GM06990 (cell line): ENCODE results near the gene TNFRSF8.
A peak's percentile ranks its signal among the peaks of the same experiment; 100 is the strongest.

Source experiments
- DNase-seq: peaks from one replicate; pipeline ENCODE4 v3.0.0-alpha.2; 2011; ENCODE audit not compliant: insufficient read length; ENCODE audit errors: extremely low read depth
- H3K27me3 ChIP-seq: replicated peaks from 2 replicates; pipeline ENCODE4 v1.6.0; 2011; ENCODE audit warnings: low read length; ENCODE audit not compliant: control insufficient read depth, insufficient read depth
- H3K36me3 ChIP-seq: 2 replicates; pipeline ENCODE4 v1.5.1; 2011; ENCODE audit warnings: low read length; ENCODE audit not compliant: control insufficient read depth, insufficient read depth
- H3K4me3 ChIP-seq: replicated peaks from 2 replicates; pipeline ENCODE4 v1.5.1; 2011; ENCODE audit warnings: low read depth, mild to moderate bottlenecking, control low read depth, low read length
- TF ChIP-seq, protein P1 (sequence below): IDR thresholded peaks from 2 replicates; pipeline ENCODE4 v1.5.1; 2011; ENCODE audit warnings: low read length, control low read depth, mild to moderate bottlenecking, inconsistent platforms; ENCODE audit not compliant: insufficient read depth, poor library complexity, severe bottlenecking

TNFRSF8 gene

DNA sequence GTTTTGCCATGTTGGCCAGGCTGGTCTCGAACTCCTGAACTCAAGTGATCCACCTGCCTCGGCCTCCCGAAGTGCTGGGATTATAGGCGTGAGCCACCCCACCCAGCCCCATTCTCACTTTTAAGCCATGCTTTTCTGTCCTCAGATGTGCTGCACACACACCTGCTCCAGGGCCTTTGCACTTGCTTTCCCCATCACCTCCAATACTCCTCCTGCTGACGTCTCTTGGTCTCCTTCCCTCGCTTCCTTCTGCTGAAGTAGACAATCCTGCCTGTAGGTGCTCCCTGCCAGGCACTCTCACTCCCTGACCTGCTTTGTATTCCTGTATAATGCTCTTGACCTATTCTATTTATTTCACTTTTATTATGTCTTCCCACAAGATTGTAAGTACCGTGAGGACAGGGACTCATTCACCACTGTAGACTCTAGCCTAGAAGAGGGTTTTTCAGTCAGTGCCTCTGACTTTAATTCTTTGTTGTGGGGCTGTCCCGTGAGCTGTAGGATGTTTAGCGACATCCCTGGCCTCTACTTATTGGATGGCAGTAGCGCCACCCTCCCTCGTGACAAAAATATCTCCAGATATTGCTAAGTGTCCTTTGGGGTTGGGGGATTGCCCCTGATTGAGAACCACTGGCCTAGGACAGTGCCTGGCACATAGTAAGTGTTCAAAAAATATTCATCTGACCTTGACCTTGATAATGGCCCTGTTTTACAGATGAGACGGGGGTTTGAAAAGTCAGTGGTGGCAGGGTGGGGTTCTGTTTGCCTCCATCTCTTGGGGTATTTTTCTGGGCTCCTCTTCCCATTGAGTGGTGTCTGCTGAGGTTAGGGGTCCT is 108.3 kb downstream of the TNFRSF8 start:
- Histone ChIP-seq H3K36me3 (peaks cover 5% of the 10 kb centered on the region; the same call in 1 of the 2 replicates), H3K4me3 (no peak overlapping the region), H3K27me3 (no peaks in the 10 kb centered on the region)
- TF ChIP-seq, protein P1, sequence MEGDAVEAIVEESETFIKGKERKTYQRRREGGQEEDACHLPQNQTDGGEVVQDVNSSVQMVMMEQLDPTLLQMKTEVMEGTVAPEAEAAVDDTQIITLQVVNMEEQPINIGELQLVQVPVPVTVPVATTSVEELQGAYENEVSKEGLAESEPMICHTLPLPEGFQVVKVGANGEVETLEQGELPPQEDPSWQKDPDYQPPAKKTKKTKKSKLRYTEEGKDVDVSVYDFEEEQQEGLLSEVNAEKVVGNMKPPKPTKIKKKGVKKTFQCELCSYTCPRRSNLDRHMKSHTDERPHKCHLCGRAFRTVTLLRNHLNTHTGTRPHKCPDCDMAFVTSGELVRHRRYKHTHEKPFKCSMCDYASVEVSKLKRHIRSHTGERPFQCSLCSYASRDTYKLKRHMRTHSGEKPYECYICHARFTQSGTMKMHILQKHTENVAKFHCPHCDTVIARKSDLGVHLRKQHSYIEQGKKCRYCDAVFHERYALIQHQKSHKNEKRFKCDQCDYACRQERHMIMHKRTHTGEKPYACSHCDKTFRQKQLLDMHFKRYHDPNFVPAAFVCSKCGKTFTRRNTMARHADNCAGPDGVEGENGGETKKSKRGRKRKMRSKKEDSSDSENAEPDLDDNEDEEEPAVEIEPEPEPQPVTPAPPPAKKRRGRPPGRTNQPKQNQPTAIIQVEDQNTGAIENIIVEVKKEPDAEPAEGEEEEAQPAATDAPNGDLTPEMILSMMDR = no peak
- no peak for DNase-seq

DNA sequence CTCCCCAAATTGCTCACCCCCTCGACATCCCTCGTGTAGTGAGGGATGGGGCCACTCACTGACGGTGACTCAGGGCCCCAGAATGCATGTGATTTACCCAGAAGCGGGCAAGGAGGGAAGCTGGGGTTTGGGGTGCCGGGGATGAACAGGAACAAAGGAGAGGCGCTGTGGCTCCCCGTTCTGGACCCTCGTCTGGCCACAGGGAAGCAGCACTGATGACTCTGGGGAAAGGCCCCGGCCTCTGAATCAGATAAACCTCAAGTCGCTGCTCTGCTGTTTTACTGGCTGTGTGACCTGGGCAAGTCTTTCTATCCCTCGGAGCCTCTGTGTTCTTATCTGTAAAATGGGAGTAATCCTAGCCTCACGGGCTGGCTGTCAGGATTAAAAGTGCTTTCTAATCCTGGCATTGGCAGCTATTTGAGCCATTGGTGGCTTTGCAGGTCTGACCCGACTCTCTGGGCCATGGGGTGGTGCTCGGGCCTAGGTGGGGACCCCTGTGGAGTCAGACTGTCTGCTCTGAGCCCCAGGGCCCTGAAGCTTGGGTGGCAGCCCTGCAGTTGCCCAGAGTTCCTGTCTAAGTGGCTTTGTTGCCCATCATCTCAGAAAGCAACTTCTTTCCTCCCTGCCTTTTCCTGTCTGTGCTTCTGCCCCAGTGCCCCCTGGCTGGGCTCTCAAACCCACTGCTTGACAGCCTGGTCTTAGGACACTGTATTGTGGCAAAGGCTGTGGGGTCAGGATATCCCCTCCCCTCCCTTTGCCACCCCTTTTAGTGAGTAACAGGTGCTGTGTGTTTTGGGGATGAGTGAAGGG is 109.1 kb downstream of the TNFRSF8 start:
- Histone ChIP-seq H3K4me3 (no peak overlapping the region), H3K27me3 (no peaks in the 10 kb centered on the region), H3K36me3 (peaks cover 5% of the 10 kb centered on the region; the same call in 1 of the 2 replicates)
- no peak for DNase-seq
- TF ChIP-seq, protein P1 = no peak

DNA sequence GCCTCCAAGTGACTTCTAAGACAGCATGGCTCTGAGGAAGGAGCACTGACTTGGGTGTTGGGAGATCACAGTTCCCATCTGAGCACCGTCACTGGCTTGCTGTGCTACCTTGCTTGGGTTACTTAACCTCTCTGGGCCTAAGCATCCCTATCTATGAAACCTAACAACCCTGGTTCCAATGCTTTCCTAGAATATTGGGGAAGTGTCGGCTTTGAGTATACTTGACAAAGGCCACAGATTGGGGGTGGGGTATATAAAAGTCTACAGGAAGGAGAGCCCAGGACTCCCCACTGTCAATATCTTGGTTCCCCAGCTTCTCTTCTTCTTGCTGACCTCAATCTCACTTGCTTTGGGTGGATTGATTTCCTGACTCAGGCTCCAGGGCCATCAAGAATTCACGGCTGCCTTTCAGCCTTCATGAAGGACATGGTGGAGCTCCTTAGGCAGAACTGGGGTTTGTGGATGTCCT is 110.0 kb downstream of the TNFRSF8 start:
- Histone ChIP-seq H3K36me3 (peaks cover 5% of the 10 kb centered on the region; the same call in 1 of the 2 replicates), H3K4me3 (no peak overlapping the region), H3K27me3 (no peaks in the 10 kb centered on the region)
- TF ChIP-seq, protein P1 = no peak
- DNase-seq = no peak

DNA sequence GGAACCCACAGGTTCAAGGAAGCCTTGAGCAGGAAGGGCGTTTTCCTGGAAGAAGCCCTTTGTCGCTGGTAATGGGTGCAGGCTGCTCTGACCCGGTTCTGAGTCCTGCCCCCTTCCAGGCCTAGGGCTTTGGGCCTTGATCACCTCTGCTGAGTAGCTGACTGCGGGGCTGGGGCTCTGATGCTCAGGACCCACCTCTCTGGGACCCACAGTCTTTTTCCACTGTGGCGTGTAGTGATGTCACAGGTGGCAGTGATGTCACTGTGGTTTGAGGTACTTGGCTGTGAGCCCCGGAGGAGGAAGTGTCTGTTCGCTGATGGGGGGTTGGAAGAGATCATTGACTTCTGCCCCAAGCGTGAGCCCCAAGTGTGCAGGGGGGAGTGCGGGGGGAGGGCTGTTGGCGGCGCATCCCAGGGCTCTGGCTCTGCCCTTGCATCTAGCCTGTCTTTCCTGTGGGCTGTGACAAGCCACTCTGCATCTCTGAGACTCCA is 110.6 kb downstream of the TNFRSF8 start:
- DNase-seq = peak; percentile 63
- Histone ChIP-seq H3K27me3 (no peaks in the 10 kb centered on the region), H3K36me3 (peaks cover 5% of the 10 kb centered on the region; the same call in 1 of the 2 replicates), H3K4me3 (no peak overlapping the region)
- TF ChIP-seq, protein P1 = no peak

DNA sequence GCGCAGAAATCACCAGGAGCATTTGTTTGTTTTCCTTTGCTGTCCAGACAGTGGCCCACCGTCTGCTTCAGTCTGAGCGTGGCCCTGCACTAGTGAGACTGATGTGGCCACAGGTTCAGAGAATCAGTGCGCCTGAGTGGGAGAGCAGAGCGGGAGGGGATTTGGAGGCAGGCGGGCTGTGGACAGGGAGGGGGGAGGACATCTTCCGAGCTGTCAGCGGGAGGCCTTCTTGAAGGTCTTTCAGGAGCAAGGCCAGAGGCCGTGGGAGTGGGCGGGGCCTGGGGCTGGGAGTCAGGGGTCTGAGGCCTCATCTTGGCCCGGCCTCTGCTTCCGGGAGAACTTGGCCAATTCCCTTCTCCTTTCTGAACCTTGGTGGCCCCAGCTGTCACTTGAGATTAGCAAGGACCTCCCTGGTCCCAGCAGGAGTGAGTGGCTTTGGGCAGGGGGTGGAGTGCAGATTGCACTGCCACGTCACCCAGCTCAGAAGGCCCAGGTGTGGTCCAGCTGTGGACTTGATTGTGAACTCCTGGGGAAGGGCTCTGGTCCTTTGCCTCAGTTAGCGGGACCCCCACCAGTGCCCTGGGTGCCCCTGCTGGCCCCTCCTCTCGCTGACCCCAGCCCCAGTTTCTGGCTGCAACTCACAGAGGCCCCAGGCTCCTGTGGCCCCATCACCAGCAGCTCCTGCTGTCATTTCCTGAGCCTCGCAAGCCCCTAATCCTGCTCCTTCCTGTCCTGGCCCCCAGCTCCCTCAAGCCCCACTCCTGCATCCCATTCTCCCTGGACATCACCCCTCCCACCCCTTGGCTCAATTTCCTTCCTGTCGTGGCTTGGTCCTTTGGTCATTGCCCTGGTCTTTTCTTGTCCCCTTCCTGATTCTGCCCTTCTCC is 112.1 kb downstream of the TNFRSF8 start:
- TF ChIP-seq, protein P1 = no peak
- H3K36me3 ChIP-seq = no peaks in the 10 kb centered on the region; the same call in 1 of the 2 replicates
- no peak for DNase-seq
- no peak overlapping the region for H3K4me3 ChIP-seq
- no peaks in the 10 kb centered on the region for H3K27me3 ChIP-seq
